WERI-Rb-1 (cell line): Measurements from ENCODE around the gene DROSHA.

Experiments
- DNase-seq: peaks from one replicate; pipeline ENCODE4 v3.0.0-alpha.2; 2020
- H3K27ac ChIP-seq: fragments of 250-450 bp; sonication (Bioruptor Pico); 2 replicates; pipeline ENCODE4 v1.5.1; 2020; ENCODE audit warnings: mild to moderate bottlenecking, moderate library complexity
- H3K27me3 ChIP-seq: fragments of 250-450 bp; sonication (Bioruptor Pico); 2 replicates; pipeline ENCODE4 v1.5.1; 2021; ENCODE audit warnings: mild to moderate bottlenecking, low read depth, moderate library complexity; ENCODE audit not compliant: insufficient read depth, severe bottlenecking
- H3K36me3 ChIP-seq: fragments of 250-450 bp; sonication (Bioruptor Pico); 2 replicates; pipeline ENCODE4 v1.5.1; 2020; ENCODE audit warnings: mild to moderate bottlenecking, moderate library complexity
- H3K4me3 ChIP-seq: 2 replicates; pipeline ENCODE4 v1.5.1; 2011; ENCODE audit warnings: low read depth, mild to moderate bottlenecking, control low read depth, low read length
- H3K9me3 ChIP-seq: fragments of 250-450 bp; sonication (Bioruptor Pico); 2 replicates; pipeline ENCODE4 v1.5.1; 2021; ENCODE audit warnings: mild to moderate bottlenecking, moderate library complexity; ENCODE audit not compliant: severe bottlenecking
- TF ChIP-seq, protein P1 (sequence below): IDR thresholded peaks from 2 replicates; pipeline ENCODE4 v1.5.1; 2011; ENCODE audit warnings: low read depth, mild to moderate bottlenecking, control low read depth, inconsistent platforms, low read length

Gene DROSHA

DNA sequence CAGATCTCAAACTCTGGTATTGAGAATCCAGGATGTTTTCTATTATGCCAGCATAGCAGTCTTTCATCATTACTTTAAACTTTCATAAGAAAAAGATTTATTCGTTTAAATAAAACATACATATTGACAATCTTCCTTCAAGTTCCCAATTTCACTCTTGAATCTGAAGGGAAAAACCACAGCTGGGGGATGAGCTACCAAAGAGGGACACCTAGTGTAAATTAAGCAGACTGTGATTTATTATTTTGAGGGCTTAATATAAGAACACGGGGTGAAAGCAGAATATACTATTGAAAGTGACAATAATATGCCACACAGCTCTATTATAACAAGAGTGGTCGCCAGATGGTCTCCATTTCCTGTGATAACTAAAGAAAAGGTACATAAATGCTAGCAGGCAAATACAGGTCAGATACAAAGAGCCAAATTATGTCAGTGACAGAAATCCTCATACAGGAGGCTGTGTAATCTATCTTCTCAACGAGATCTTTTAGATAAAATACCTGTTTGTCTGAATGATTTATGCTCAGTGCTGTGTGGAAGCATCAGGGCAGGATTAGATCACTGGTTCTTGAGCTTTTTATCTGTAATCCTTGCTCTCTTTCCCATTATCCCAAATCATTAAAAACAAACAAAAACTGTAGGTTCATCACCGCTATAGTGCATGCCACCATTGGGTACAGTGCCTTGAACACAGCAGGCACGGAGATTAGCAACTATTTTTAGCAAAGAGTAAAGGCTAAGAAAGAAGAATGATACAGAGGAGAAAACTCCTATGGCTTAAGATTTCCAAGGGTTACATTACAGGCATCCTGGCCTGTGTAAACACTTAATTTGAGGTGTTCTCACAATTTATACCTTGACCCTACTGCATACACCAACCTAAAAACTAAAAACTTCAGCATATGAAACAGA is 116.6 kb downstream of the DROSHA start:
- Histone ChIP-seq H3K27ac (no peak overlapping the region; the same call in 1 of the 2 replicates), H3K36me3 (peaks cover 69% of the 10 kb centered on the region), H3K9me3 (no peaks in the 10 kb centered on the region), H3K27me3 (no peaks in the 10 kb centered on the region), H3K4me3 (no peak overlapping the region)
- peak; percentile 35 for DNase-seq
- TF ChIP-seq, protein P1, sequence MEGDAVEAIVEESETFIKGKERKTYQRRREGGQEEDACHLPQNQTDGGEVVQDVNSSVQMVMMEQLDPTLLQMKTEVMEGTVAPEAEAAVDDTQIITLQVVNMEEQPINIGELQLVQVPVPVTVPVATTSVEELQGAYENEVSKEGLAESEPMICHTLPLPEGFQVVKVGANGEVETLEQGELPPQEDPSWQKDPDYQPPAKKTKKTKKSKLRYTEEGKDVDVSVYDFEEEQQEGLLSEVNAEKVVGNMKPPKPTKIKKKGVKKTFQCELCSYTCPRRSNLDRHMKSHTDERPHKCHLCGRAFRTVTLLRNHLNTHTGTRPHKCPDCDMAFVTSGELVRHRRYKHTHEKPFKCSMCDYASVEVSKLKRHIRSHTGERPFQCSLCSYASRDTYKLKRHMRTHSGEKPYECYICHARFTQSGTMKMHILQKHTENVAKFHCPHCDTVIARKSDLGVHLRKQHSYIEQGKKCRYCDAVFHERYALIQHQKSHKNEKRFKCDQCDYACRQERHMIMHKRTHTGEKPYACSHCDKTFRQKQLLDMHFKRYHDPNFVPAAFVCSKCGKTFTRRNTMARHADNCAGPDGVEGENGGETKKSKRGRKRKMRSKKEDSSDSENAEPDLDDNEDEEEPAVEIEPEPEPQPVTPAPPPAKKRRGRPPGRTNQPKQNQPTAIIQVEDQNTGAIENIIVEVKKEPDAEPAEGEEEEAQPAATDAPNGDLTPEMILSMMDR: no peak

DNA sequence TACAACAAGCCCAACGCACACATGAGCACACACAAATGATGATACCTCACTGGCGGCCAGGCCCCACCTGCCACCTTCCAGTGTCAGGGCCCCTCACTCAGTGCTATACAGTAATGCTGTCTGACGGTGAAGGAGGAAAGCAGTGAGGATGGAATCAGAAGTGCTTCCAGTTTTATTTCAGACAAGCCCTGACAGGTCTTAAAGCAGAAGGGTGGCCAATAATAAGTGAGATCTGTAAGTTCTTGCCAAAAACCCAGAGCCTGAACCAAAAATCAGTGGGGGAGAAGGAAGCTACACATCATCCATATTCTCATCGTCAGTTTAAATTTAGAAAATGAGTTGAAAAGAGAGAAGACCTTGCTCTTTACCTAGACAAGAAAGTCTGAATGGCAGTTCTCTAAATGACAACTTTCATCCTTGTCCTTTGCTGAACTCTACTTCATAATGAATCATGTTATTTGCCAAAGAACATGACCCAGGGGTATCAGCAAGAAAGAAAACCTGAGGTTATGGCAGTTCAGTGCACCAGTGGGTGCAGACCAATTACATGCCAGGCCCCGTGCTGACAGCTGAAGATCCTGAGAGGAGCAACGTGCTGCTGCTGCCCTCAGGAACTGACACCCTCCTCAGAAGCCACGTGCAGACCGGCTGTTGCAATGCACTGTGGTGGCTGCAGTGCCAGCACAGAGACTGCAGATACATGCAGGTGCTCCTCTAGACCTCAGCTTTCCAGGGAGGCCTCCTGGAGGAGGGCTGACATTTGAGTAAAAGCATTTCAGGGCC is 118.7 kb downstream of the DROSHA start:
- no peak for DNase-seq
- Histone ChIP-seq H3K36me3 (peaks cover 74% of the 10 kb centered on the region), H3K4me3 (no peak overlapping the region), H3K27me3 (no peaks in the 10 kb centered on the region), H3K27ac (no peak overlapping the region), H3K9me3 (no peaks in the 10 kb centered on the region)
- TF ChIP-seq, protein P1: no peak

- Histone ChIP-seq H3K9me3 (no peaks in the 10 kb centered on the region), H3K36me3 (peaks cover 74% of the 10 kb centered on the region), H3K4me3 (no peak overlapping the region), H3K27me3 (no peaks in the 10 kb centered on the region), H3K27ac (no peak overlapping the region)
- TF ChIP-seq, protein P1: no peak
- no peak for DNase-seq
These were observed 119.6 kb downstream of the DROSHA start for GRCh38 chr5:31412324-31412723.

DNA sequence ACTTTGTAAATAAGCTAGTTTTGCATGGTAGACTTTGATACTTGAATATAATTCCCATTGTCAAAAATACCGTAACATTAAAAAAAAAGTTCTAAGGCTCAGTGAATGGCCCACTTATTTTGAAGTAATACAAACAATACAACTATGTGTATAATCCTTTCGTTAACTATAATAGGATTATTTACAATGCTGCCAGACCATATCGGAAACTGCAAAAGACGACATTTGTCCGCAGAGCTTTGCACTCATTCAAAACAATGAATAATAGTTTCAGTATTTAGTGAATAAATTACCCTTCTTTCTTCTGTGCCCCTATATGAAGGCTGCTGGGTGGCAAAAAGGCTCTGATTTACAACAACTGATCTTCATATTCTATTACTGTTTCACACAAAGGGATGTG is 121.8 kb downstream of the DROSHA start:
- no peak for DNase-seq
- Histone ChIP-seq H3K36me3 (peaks cover 76% of the 10 kb centered on the region), H3K27me3 (no peaks in the 10 kb centered on the region), H3K9me3 (no peaks in the 10 kb centered on the region), H3K27ac (no peak overlapping the region), H3K4me3 (no peak overlapping the region)
- TF ChIP-seq, protein P1: no peak

DNA sequence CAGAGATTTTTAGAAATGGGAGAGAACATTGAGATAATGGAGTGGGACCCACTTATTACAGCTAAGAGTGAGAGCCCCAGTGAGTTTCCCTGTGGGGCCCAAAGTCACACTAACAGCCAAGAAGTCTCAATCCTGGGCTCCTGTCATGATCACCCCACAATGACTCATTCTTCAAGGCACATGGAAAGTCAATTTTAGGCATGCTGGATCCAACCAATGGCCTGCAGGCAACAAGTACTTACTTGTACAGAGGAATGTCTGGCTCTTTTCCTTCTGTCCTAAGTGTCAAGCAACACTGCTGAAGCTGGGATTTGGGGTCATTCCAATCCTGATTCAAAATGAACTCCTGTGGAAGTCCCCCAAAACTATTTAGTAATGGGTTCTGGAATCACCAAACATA is 123.1 kb downstream of the DROSHA start:
- Histone ChIP-seq H3K4me3 (no peak overlapping the region), H3K36me3 (peaks cover 81% of the 10 kb centered on the region), H3K9me3 (no peaks in the 10 kb centered on the region), H3K27ac (no peak overlapping the region), H3K27me3 (no peaks in the 10 kb centered on the region)
- TF ChIP-seq, protein P1: no peak
- DNase-seq: no peak
